Neural progenitor cell (in vitro differentiated cells): ENCODE results near the gene ACTR6. TPM values are rescaled to one million over a fixed set of nuclear protein-coding genes. Genes with fewer than 3 reads are reported as not detected.

Experiments
- DNase-seq: peaks from one replicate; pipeline ENCODE4 v3.0.0-alpha.2; 2016; ENCODE audit warnings: low spot score
- H2AFZ ChIP-seq: fragments of 200-600 bp; sonication (generic); replicated peaks from 2 replicates; pipeline ENCODE4 v1.6.1; 2016; ENCODE audit warnings: antibody characterized with exemption
- H3F3A ChIP-seq: fragments of 200-600 bp; sonication (generic); 2 replicates; pipeline ENCODE4 v1.6.1; 2016; ENCODE audit warnings: antibody characterized with exemption, low read depth
- H3K27ac ChIP-seq: fragments of 200-600 bp; sonication (generic); 2 replicates; pipeline ENCODE4 v1.5.1; 2016; ENCODE audit warnings: mild to moderate bottlenecking
- H3K27me3 ChIP-seq: fragments of 200-600 bp; sonication (generic); 2 replicates; pipeline ENCODE4 v1.6.1; 2016; ENCODE audit warnings: mild to moderate bottlenecking, moderate library complexity
- H3K36me3 ChIP-seq: fragments of 200-600 bp; sonication (generic); 2 replicates; pipeline ENCODE4 v1.5.1; 2016
- H3K4me1 ChIP-seq: fragments of 200-600 bp; sonication (generic); 2 replicates; pipeline ENCODE4 v1.6.1; 2016; ENCODE audit warnings: mixed run types
- H3K4me2 ChIP-seq: fragments of 200-600 bp; sonication (generic); 2 replicates; pipeline ENCODE4 v1.6.1; 2016
- H3K4me3 ChIP-seq: fragments of 200-600 bp; sonication (generic); 2 replicates; pipeline ENCODE4 v1.5.1; 2016
- H3K79me2 ChIP-seq: fragments of 200-600 bp; sonication (generic); 2 replicates; pipeline ENCODE4 v1.6.1; 2016; ENCODE audit warnings: low read depth
- H3K9ac ChIP-seq: fragments of 200-600 bp; sonication (generic); 2 replicates; pipeline ENCODE4 v1.6.1; 2016
- H3K9me3 ChIP-seq: fragments of 200-600 bp; sonication (generic); 2 replicates; pipeline ENCODE4 v1.5.1; 2016; ENCODE audit warnings: low read depth
- H4K20me1 ChIP-seq: fragments of 200-600 bp; sonication (generic); 2 replicates; pipeline ENCODE4 v1.6.1; 2016; ENCODE audit warnings: low read depth
- H3K27ac Mint-ChIP-seq: 3 replicates; pipeline ENCODE4 v1.8.0; 2021; ENCODE audit warnings: mixed read lengths
- H3K27me3 Mint-ChIP-seq: 2 replicates; pipeline ENCODE4 v1.8.0; 2022; ENCODE audit warnings: low read depth, mild to moderate bottlenecking, inconsistent platforms, moderate library complexity, mixed read lengths; ENCODE audit not compliant: insufficient read depth
- H3K36me3 Mint-ChIP-seq: 3 replicates; pipeline ENCODE4 v1.8.0; 2021; ENCODE audit warnings: mixed read lengths
- H3K4me1 Mint-ChIP-seq: 3 replicates; pipeline ENCODE4 v1.8.0; 2021; ENCODE audit warnings: mixed read lengths
- H3K4me3 Mint-ChIP-seq: 3 replicates; pipeline ENCODE4 v1.8.0; 2021; ENCODE audit warnings: mild to moderate bottlenecking, moderate library complexity, mixed read lengths
- H3K9me3 Mint-ChIP-seq: 3 replicates; pipeline ENCODE4 v1.8.0; 2020; ENCODE audit warnings: mixed read lengths
- EZH2 ChIP-seq: fragments of 200-600 bp; sonication (generic); IDR thresholded peaks from 2 replicates; pipeline ENCODE4 v1.6.1; 2017; ENCODE audit warnings: antibody characterized with exemption, mild to moderate bottlenecking, moderate library complexity
- EZH2phosphoT487 ChIP-seq: fragments of 200-600 bp; sonication (generic); IDR thresholded peaks from 2 replicates; pipeline ENCODE4 v1.6.1; 2017; ENCODE audit warnings: antibody characterized with exemption
- total RNA-seq: library from RNA; depleted of rRNA; stranded (reverse); fragments of >200 nt; gene quantifications from 2 replicates; pipeline ENCODE4 v1.2.3, GENCODE V29; 2015; ENCODE audit warnings: low replicate concordance
- TF ChIP-seq, protein P1 (sequence below): fragments of 200-600 bp; sonication (generic); IDR thresholded peaks from 2 replicates; pipeline ENCODE4 v1.5.1; 2017; ENCODE audit warnings: antibody characterized with exemption, mild to moderate bottlenecking

The ACTR6 gene
- total RNA-seq, 1 donor from 2014 or later, result 87.8 TPM

DNA sequence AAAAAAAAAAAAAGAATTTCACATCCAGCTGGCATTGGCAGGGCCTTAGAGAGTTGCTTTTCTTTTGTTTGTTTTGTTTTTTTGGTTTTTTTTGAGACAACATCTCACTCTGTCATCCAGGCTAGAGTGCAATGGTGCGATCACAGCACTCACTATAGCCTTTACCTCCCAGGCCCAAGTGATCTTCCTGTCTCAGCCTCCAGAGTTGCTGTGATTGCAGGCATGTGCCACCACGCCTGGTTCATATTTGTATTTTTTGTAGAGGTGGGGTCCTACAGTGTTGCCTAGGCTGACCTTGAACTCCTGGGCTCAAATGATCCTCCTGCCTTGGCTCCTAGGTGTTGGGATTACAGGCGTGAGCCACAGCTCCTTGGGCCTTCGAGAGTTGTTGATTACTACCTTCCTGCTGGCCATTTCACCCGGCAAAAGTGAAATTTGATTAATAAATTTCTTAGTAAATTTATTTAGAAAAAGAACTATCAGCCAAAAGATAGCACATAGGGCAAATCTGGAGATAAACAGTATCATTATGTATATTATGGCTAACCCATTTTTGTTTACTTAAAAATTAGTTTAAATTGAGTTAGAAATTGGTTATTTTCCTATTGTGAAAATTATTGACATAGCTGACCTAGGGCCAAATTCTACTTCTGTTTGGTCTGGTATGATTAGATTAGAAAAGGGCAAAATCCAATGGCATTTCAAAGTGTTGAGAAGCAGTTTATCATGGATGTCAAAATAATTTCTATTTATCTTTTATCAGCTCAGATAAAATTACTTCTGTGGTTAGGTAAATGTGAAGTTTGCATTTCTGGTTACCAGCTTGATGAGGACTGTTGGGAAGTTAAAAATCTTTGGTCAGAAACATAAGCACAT lies 12.6 kb downstream of the ACTR6 start:
- Mint-ChIP-seq H3K27ac (no peak overlapping the region), H3K27me3 (no peaks in the 10 kb centered on the region), H3K36me3 (peaks cover 4% of the 10 kb centered on the region), H3K4me1 (no peaks in the 10 kb centered on the region), H3K4me3 (no peak overlapping the region), H3K9me3 (no peaks in the 10 kb centered on the region)
- Histone ChIP-seq H3K4me2 (no peak overlapping the region), H3K79me2 (no peaks in the 10 kb centered on the region), H3K27me3 (no peaks in the 10 kb centered on the region), H3K4me1 (no peaks in the 10 kb centered on the region), H2AFZ (no peak overlapping the region), H3K4me3 (no peak overlapping the region), H3F3A (no peaks in the 10 kb centered on the region), H4K20me1 (no peaks in the 10 kb centered on the region), H3K36me3 (peaks cover 7% of the 10 kb centered on the region), H3K9ac (no peak overlapping the region), H3K9me3 (no peaks in the 10 kb centered on the region), H3K27ac (no peak overlapping the region)
- no peak for TF ChIP-seq EZH2phosphoT487
- TF ChIP-seq, protein P1, sequence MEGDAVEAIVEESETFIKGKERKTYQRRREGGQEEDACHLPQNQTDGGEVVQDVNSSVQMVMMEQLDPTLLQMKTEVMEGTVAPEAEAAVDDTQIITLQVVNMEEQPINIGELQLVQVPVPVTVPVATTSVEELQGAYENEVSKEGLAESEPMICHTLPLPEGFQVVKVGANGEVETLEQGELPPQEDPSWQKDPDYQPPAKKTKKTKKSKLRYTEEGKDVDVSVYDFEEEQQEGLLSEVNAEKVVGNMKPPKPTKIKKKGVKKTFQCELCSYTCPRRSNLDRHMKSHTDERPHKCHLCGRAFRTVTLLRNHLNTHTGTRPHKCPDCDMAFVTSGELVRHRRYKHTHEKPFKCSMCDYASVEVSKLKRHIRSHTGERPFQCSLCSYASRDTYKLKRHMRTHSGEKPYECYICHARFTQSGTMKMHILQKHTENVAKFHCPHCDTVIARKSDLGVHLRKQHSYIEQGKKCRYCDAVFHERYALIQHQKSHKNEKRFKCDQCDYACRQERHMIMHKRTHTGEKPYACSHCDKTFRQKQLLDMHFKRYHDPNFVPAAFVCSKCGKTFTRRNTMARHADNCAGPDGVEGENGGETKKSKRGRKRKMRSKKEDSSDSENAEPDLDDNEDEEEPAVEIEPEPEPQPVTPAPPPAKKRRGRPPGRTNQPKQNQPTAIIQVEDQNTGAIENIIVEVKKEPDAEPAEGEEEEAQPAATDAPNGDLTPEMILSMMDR, result no peak
- no peak for TF ChIP-seq EZH2
- DNase-seq, result no peak

DNA sequence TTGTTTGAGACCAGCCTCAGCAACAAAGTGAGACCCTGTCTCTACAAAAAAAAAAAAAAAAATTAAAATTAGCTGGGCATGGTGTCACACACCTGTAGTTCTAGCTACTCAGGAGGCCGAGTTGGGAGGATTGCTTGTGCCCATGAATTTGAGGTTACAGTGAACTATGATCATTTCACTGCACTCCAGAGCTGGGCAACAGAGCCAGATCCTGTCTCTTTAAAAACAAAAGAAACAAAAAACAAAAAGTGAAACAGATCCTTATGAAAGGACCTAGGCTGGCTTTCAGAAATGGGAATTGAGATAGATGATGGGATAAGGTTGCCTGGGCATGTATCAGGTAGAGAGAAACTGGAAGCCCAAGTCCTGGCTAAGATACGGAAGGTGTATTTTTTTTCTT lies 13.9 kb downstream of the ACTR6 start:
- Mint-ChIP-seq H3K4me1 (no peaks in the 10 kb centered on the region), H3K27ac (no peak overlapping the region), H3K9me3 (no peaks in the 10 kb centered on the region), H3K27me3 (no peaks in the 10 kb centered on the region), H3K36me3 (peaks cover 4% of the 10 kb centered on the region), H3K4me3 (no peak overlapping the region)
- no peaks in the 10 kb centered on the region for H3F3A ChIP-seq
- H3K4me3 ChIP-seq, result no peak overlapping the region
- H3K9ac ChIP-seq, result no peak overlapping the region
- no peaks in the 10 kb centered on the region for H3K27me3 ChIP-seq
- peaks cover 16% of the 10 kb centered on the region for H3K36me3 ChIP-seq
- H2AFZ ChIP-seq, result no peak overlapping the region
- no peaks in the 10 kb centered on the region for H3K4me1 ChIP-seq
- no peaks in the 10 kb centered on the region for H3K79me2 ChIP-seq
- H3K9me3 ChIP-seq, result no peaks in the 10 kb centered on the region
- no peak for DNase-seq
- H3K4me2 ChIP-seq, result no peak overlapping the region
- no peaks in the 10 kb centered on the region for H4K20me1 ChIP-seq
- no peak overlapping the region for H3K27ac ChIP-seq
- TF ChIP-seq, protein P1, result no peak

DNA sequence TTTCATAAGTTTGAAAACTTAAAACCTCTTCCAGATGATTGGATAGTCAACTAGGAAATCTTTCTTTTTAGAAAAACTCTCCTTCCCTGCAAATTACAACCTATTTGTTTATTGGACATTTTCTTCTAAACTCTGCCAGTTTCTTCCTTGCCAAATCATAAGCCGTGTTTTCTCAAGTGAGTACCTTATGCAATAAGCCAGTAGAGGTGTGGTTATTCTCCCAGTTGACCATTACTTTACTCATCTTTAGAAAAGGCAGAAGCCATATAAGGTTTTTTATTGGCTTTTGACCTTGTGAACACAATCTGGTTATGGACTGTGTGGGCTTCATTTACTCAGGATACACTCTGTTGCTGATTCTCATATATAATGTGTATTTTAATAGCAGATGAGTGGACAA lies 14.6 kb downstream of the ACTR6 start:
- Histone ChIP-seq H3K27ac (no peak overlapping the region), H3K4me2 (no peak overlapping the region), H3K27me3 (no peaks in the 10 kb centered on the region), H3K4me3 (no peak overlapping the region), H3K9ac (no peak overlapping the region), H4K20me1 (no peaks in the 10 kb centered on the region), H3K79me2 (no peaks in the 10 kb centered on the region), H3K36me3 (peaks cover 17% of the 10 kb centered on the region), H3K4me1 (no peaks in the 10 kb centered on the region), H3K9me3 (no peaks in the 10 kb centered on the region), H2AFZ (no peak overlapping the region), H3F3A (no peaks in the 10 kb centered on the region)
- H3K36me3 Mint-ChIP-seq, result peaks cover 4% of the 10 kb centered on the region
- no peaks in the 10 kb centered on the region for H3K4me1 Mint-ChIP-seq
- TF ChIP-seq EZH2phosphoT487, result no peak
- TF ChIP-seq, protein P1, result no peak
- TF ChIP-seq EZH2, result no peak
- no peaks in the 10 kb centered on the region for H3K9me3 Mint-ChIP-seq
- no peaks in the 10 kb centered on the region for H3K27me3 Mint-ChIP-seq
- no peak overlapping the region for H3K4me3 Mint-ChIP-seq
- H3K27ac Mint-ChIP-seq, result no peak overlapping the region
- DNase-seq, result no peak
